Sigmoid colon (tissue), 4 donors: ENCODE data around the gene KCNB1.

Experiments
- EP300 ChIP-seq, 4 donors: sonication (generic); formaldehyde crosslinking; IDR thresholded peaks; one replicate each; pipeline ENCODE4 v1.6.1; 2017; ENCODE audit warnings: antibody characterized with exemption in 4 of 4
- POLR2AphosphoS5 ChIP-seq, 4 donors: sonication (generic); formaldehyde crosslinking; IDR thresholded peaks; one replicate each; pipeline ENCODE4 v1.6.1; 2017; ENCODE audit warnings: antibody characterized with exemption in 4 of 4
- TF ChIP-seq, protein P1 (sequence below), 4 experiments: fragments of 450-650 bp in 3 of 4; fragments of 200-600 bp in 1 of 4; IDR thresholded peaks; one replicate each; pipeline ENCODE4 v1.5.1; 2016 to 2019; ENCODE audit warnings: antibody characterized with exemption in 4 of 4, mild to moderate bottlenecking in 3 of 4, moderate library complexity in 2 of 4

DNA sequence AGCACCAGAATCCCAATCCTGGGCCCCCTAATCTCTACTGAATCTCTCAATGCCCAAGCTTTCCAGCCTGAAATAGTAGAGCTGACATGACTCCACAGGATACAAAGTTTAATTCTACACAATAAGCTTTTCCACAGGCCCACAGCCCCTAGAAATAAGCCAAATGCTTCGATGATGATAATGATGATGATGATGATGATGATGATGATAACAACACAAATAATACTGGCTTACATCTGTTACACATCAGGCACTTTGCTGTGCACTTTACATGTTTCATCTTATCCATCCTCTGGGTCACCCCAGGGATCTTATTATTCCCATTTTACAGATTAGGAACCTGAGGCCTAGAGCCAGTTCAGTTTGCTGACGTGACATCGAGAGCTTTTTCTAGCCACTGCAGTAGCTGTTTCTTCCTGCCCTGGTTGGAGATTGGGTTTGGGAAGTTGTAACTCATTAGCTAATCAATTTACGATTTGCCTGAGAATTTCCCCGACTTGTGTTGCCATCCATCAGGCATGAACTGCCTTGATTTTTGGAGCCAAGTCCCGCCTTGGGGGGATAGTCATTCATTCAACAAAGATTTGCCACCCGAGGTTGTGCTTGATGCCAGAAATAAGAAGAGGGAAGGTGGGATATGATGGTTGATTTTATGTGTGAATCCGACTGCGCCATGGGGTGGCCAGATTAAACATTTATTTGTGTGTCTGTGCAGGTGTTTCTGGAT is 20.4 kb downstream of the KCNB1 start:
- TF ChIP-seq, protein P1, sequence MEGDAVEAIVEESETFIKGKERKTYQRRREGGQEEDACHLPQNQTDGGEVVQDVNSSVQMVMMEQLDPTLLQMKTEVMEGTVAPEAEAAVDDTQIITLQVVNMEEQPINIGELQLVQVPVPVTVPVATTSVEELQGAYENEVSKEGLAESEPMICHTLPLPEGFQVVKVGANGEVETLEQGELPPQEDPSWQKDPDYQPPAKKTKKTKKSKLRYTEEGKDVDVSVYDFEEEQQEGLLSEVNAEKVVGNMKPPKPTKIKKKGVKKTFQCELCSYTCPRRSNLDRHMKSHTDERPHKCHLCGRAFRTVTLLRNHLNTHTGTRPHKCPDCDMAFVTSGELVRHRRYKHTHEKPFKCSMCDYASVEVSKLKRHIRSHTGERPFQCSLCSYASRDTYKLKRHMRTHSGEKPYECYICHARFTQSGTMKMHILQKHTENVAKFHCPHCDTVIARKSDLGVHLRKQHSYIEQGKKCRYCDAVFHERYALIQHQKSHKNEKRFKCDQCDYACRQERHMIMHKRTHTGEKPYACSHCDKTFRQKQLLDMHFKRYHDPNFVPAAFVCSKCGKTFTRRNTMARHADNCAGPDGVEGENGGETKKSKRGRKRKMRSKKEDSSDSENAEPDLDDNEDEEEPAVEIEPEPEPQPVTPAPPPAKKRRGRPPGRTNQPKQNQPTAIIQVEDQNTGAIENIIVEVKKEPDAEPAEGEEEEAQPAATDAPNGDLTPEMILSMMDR (IDR thresholded peaks at IDR 0.05) = no peak
- TF ChIP-seq EP300 (IDR thresholded peaks at IDR 0.05) (no peak), POLR2AphosphoS5 (IDR thresholded peaks at IDR 0.05) (no peak)
